NT2/D1 (cell line): ENCODE measurements around the gene TAS2R41.

Source experiments
- DNase-seq: peaks from one replicate; pipeline ENCODE4 v3.0.0-alpha.2; 2011; ENCODE audit warnings: low read depth, low spot score
- H3K27me3 ChIP-seq: 2 replicates; pipeline ENCODE4 v1.6.0; 2011; ENCODE audit warnings: mild to moderate bottlenecking; ENCODE audit not compliant: insufficient read length, insufficient read depth
- H3K36me3 ChIP-seq: 2 replicates; pipeline ENCODE4 v1.6.1; 2011; ENCODE audit warnings: mild to moderate bottlenecking, low read length, mixed read lengths; ENCODE audit not compliant: insufficient read depth, insufficient read length
- H3K4me1 ChIP-seq: 2 replicates; pipeline ENCODE4 v1.5.1; 2011; ENCODE audit not compliant: insufficient read depth, insufficient read length
- H3K4me3 ChIP-seq: 2 replicates; pipeline ENCODE4 v1.5.1; 2011; ENCODE audit warnings: low read depth; ENCODE audit not compliant: insufficient read length
- H3K9ac ChIP-seq: 2 replicates; pipeline ENCODE4 v1.6.0; 2011; ENCODE audit warnings: low read depth; ENCODE audit not compliant: insufficient read length
- H3K9me3 ChIP-seq: 2 replicates; pipeline ENCODE4 v1.5.1; 2011; ENCODE audit warnings: mild to moderate bottlenecking, low read length; ENCODE audit not compliant: insufficient read depth
- SUZ12 ChIP-seq: IDR thresholded peaks from 2 replicates; pipeline ENCODE4 v1.6.1; 2011; ENCODE audit not compliant: insufficient read length, insufficient read depth; ENCODE audit errors: extremely low read depth
- YY1 ChIP-seq: IDR thresholded peaks from 2 replicates; pipeline ENCODE4 v1.6.1; 2011; ENCODE audit not compliant: insufficient read length, insufficient read depth
- ZNF274 ChIP-seq: IDR thresholded peaks from 2 replicates; pipeline ENCODE4 v1.6.1; 2011; ENCODE audit warnings: mild to moderate bottlenecking, low read depth, low read length

TAS2R41 gene

GRCh38 chr7:143456992-143457793 lies 20.5 kb upstream of the TAS2R41 start:
- Histone ChIP-seq H3K36me3 (no peaks in the 10 kb centered on the region), H3K4me3 (no peak overlapping the region), H3K9me3 (peaks cover 6% of the 10 kb centered on the region; the same call in 1 of the 2 replicates), H3K27me3 (no peaks in the 10 kb centered on the region), H3K4me1 (no peaks in the 10 kb centered on the region), H3K9ac (no peak overlapping the region)
- TF ChIP-seq SUZ12 (no peak), ZNF274 (no peak), YY1 (no peak)
- no peak for DNase-seq

GRCh38 chr7:143458263-143458662 lies 19.4 kb upstream of the TAS2R41 start:
- DNase-seq: no peak
- Histone ChIP-seq H3K4me1 (no peaks in the 10 kb centered on the region), H3K9ac (no peak overlapping the region)

GRCh38 chr7:143458681-143459080 lies 19.0 kb upstream of the TAS2R41 start:
- no peak overlapping the region for H3K4me3 ChIP-seq
- no peaks in the 10 kb centered on the region for H3K4me1 ChIP-seq
- no peaks in the 10 kb centered on the region for H3K36me3 ChIP-seq

More at GRCh38 chr7:143458263-143458662, 19.4 kb upstream of the TAS2R41 start:
- no peak for TF ChIP-seq YY1
- H3K9me3 ChIP-seq: peaks cover 9% of the 10 kb centered on the region; the same call in 1 of the 2 replicates
- no peaks in the 10 kb centered on the region for H3K36me3 ChIP-seq
- H3K4me3 ChIP-seq: no peak overlapping the region
- no peaks in the 10 kb centered on the region for H3K27me3 ChIP-seq

GRCh38 chr7:143459359-143459758 lies 18.3 kb upstream of the TAS2R41 start:
- no peak for DNase-seq
- Histone ChIP-seq H3K27me3 (no peaks in the 10 kb centered on the region), H3K9me3 (peaks cover 9% of the 10 kb centered on the region; the same call in 1 of the 2 replicates), H3K9ac (no peak overlapping the region), H3K4me1 (no peaks in the 10 kb centered on the region), H3K36me3 (no peaks in the 10 kb centered on the region), H3K4me3 (no peak overlapping the region)
- no peak for TF ChIP-seq YY1
- no peak for TF ChIP-seq SUZ12
- TF ChIP-seq ZNF274: no peak

More at GRCh38 chr7:143458681-143459080, 19.0 kb upstream of the TAS2R41 start:
- H3K9me3 ChIP-seq: peaks cover 9% of the 10 kb centered on the region; the same call in 1 of the 2 replicates
- no peak overlapping the region for H3K9ac ChIP-seq
- no peaks in the 10 kb centered on the region for H3K27me3 ChIP-seq
- TF ChIP-seq SUZ12 (no peak), YY1 (no peak), ZNF274 (no peak)
- DNase-seq: no peak

GRCh38 chr7:143460271-143460979 lies 17.2 kb upstream of the TAS2R41 start:
- Histone ChIP-seq H3K9me3 (peaks cover 9% of the 10 kb centered on the region; the same call in 1 of the 2 replicates), H3K9ac (no peak overlapping the region), H3K36me3 (no peaks in the 10 kb centered on the region), H3K4me1 (no peaks in the 10 kb centered on the region), H3K4me3 (no peak overlapping the region), H3K27me3 (no peaks in the 10 kb centered on the region)
- DNase-seq: no peak
- TF ChIP-seq SUZ12: no peak
- TF ChIP-seq ZNF274: no peak
- TF ChIP-seq YY1: no peak

GRCh38 chr7:143462045-143462444 lies 15.6 kb upstream of the TAS2R41 start:
- TF ChIP-seq SUZ12 (no peak), YY1 (no peak), ZNF274 (no peak)

GRCh38 chr7:143463556-143463955 lies 14.1 kb upstream of the TAS2R41 start:
- Histone ChIP-seq H3K4me3 (no peak overlapping the region), H3K36me3 (no peaks in the 10 kb centered on the region), H3K9me3 (peaks cover 9% of the 10 kb centered on the region; the same call in 1 of the 2 replicates), H3K4me1 (no peaks in the 10 kb centered on the region), H3K27me3 (no peaks in the 10 kb centered on the region), H3K9ac (no peak overlapping the region)
- TF ChIP-seq ZNF274 (no peak), YY1 (no peak), SUZ12 (no peak)
- no peak for DNase-seq

More at GRCh38 chr7:143462045-143462444, 15.6 kb upstream of the TAS2R41 start:
- Histone ChIP-seq H3K9me3 (peaks cover 9% of the 10 kb centered on the region; the same call in 1 of the 2 replicates), H3K36me3 (no peaks in the 10 kb centered on the region), H3K27me3 (no peaks in the 10 kb centered on the region), H3K4me3 (no peak overlapping the region), H3K9ac (no peak overlapping the region), H3K4me1 (no peaks in the 10 kb centered on the region)
- DNase-seq: no peak
